Cardiac muscle cell (in vitro differentiated cells and primary cell): ENCODE results near the gene HTATIP2. TPM values are rescaled to one million over a fixed set of nuclear protein-coding genes. Genes with fewer than 3 reads are reported as not detected.

Experiments
- DNase-seq, 2 donors: peaks; one replicate each; pipeline versions ENCODE4 v3.0.0 to v3.0.0-alpha.2; 2010 to 2017; ENCODE audit warnings: low read depth in 1 of 2, low spot score in 1 of 2
- H3K27ac ChIP-seq: fragments of 200-600 bp; sonication (generic); 2 replicates; pipeline ENCODE4 v1.5.1; 2016
- H3K27me3 ChIP-seq: fragments of 200-600 bp; sonication (generic); 2 replicates; pipeline ENCODE4 v1.6.0; 2016; ENCODE audit warnings: control low read depth
- H3K36me3 ChIP-seq: fragments of 200-600 bp; sonication (generic); 2 replicates; pipeline ENCODE4 v1.5.1; 2016; ENCODE audit warnings: control low read depth
- H3K4me1 ChIP-seq: fragments of 200-600 bp; sonication (generic); 2 replicates; pipeline ENCODE4 v1.8.1; 2017; ENCODE audit warnings: low read depth, mild to moderate bottlenecking, mixed run types
- H3K4me3 ChIP-seq: fragments of 200-600 bp; sonication (generic); 2 replicates; pipeline ENCODE4 v1.5.1; 2016; ENCODE audit warnings: mild to moderate bottlenecking
- H3K9me3 ChIP-seq: fragments of 200-600 bp; sonication (generic); 2 replicates; pipeline ENCODE4 v1.5.1; 2017; ENCODE audit warnings: low read depth, mild to moderate bottlenecking, control low read depth
- polyA plus RNA-seq: library from polyadenylated mRNA; unstranded; fragments of >200 nt; fragmentation: Nextera tagmentation; extraction: Ambion mirVana; gene quantifications from 2 replicates; pipeline ENCODE4 v1.2.1, GENCODE V29; 2016
- total RNA-seq: library from RNA; depleted of rRNA; stranded (reverse); fragments of >200 nt; gene quantifications from 2 replicates; pipeline ENCODE4 v1.2.3, GENCODE V29; 2016
- TF ChIP-seq, protein P1 (sequence below): IDR thresholded peaks from 2 replicates; pipeline ENCODE4 v1.5.1; 2012; ENCODE audit warnings: low read depth, mild to moderate bottlenecking, low read length

The HTATIP2 gene
- total and polyA plus RNA-seq, 2 experiments from 2014 or later: 2.0 to 3.4 TPM

DNA sequence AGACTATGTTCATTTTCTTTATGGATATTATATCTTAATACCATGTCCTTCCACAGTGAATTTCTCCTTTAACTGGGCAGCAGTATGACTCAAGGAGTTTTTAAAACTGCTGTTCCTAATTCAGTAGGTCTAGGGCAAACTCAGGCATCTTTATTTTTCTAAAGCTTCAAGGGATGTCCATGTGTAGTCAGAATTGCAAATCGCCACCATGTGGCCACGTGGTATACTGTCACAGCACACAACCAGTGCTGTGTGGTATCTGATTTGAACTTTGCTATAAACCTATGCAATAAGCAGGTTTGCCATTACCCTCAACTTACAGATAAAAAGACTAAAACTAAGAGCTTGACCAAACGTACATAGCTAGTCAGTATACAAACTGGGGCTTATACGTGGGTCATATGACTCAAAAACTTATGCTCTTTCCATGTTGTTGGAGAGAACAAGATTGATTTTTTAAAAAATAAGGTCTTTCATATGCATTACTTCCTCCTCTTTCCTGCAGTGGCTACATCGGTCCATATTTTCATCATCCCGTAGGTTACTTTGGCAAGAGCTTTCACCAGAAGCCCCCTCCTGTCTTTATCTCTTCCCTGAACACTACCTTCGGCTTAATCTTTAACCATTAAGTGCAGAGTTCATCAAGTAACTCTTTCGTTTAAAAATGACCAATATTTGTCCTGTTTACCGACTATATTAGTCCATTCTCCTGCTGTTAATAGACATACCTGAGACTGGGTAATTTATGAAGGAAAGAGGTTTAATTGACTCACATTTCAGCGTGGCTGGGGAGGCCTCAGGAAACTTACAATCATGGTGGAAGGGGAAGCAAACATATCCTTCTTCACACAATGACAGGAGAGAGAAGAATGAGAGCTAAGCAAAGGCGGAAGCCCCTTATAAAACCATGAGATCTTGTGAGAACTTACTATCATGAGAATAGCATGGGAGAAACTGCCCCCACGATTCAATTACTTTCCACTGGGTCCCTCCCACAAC is 8.0 kb upstream of the HTATIP2 start:
- no peaks in the 10 kb centered on the region for H3K4me1 ChIP-seq
- no peak overlapping the region for H3K4me3 ChIP-seq
- TF ChIP-seq, protein P1, sequence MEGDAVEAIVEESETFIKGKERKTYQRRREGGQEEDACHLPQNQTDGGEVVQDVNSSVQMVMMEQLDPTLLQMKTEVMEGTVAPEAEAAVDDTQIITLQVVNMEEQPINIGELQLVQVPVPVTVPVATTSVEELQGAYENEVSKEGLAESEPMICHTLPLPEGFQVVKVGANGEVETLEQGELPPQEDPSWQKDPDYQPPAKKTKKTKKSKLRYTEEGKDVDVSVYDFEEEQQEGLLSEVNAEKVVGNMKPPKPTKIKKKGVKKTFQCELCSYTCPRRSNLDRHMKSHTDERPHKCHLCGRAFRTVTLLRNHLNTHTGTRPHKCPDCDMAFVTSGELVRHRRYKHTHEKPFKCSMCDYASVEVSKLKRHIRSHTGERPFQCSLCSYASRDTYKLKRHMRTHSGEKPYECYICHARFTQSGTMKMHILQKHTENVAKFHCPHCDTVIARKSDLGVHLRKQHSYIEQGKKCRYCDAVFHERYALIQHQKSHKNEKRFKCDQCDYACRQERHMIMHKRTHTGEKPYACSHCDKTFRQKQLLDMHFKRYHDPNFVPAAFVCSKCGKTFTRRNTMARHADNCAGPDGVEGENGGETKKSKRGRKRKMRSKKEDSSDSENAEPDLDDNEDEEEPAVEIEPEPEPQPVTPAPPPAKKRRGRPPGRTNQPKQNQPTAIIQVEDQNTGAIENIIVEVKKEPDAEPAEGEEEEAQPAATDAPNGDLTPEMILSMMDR: peak; percentile 70
- DNase-seq: peak; percentile 44 to 61
- H3K9me3 ChIP-seq: no peaks in the 10 kb centered on the region
- no peak overlapping the region for H3K27ac ChIP-seq
- H3K27me3 ChIP-seq: no peaks in the 10 kb centered on the region
- no peaks in the 10 kb centered on the region for H3K36me3 ChIP-seq

DNA sequence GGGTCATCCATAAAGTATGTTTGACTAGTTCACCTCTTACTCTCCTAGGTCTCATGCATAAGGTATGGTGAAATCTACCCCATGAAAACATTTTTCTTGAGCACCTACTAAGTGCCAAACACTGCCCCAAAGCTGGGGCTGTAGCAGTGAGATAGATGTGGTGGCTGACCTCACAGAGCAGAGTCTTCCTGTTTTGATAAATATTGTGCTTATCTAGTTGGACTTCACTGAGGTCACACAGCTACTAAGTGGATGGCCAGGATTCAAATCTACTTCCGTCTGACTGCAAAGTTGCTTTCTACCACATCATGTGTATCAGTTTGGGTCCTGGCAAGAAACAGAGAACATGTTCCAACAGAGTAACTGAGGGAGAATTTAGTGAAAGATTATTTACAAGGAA is 6.4 kb upstream of the HTATIP2 start:
- Histone ChIP-seq H3K27me3 (no peaks in the 10 kb centered on the region), H3K4me1 (no peaks in the 10 kb centered on the region), H3K36me3 (no peaks in the 10 kb centered on the region), H3K9me3 (no peaks in the 10 kb centered on the region), H3K4me3 (no peak overlapping the region), H3K27ac (no peak overlapping the region)
- TF ChIP-seq, protein P1: no peak
- DNase-seq: peak in 1 of 2 donors; percentile 21

DNA sequence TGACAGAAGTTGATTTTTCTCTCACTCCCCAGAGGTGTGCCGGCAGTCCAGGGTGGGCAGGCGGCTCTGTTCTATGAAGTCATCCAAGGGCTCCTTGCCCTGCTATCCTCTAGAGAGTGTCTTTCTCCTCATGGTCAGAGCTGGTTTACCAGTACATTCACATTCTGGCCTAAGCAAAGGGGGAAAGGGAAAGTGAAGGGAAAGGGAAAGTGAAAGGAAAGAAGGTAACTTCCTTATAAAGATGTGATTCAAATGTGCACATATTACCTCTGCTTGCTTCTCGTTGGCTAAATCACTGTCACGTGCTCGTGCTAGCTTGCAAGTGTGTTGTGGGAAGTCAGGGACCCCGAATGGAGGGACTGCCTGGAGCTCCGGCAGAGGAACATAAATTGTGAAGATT is 2.9 kb upstream of the HTATIP2 start:
- Histone ChIP-seq H3K27ac (no peak overlapping the region), H3K27me3 (peaks cover 19% of the 10 kb centered on the region), H3K4me3 (no peak overlapping the region), H3K36me3 (no peaks in the 10 kb centered on the region), H3K9me3 (no peaks in the 10 kb centered on the region), H3K4me1 (no peaks in the 10 kb centered on the region)
- peak in 1 of 2 donors; percentile 60 for DNase-seq
- TF ChIP-seq, protein P1: no peak

DNA sequence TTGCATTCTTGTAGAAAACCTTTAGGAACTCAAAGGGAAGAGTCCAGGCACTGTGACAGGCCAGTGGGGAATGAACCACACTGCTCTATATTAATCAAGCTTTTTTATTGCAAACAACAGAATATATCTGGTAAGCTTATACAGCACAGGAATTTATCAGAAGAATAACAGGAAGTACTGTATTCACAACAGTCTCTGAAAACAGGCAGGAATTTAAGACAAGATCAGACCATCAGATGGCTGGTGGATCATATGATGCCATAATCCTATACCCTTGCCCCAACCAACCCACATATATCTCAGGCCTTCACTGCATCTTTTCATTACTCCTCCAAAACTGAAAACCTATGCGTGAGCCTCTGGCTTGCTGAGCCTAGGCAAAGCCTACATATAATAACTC is 1.0 kb upstream of the HTATIP2 start:
- Histone ChIP-seq H3K4me1 (no peaks in the 10 kb centered on the region), H3K4me3 (no peak overlapping the region), H3K27me3 (peaks cover 19% of the 10 kb centered on the region), H3K36me3 (no peaks in the 10 kb centered on the region), H3K9me3 (no peaks in the 10 kb centered on the region), H3K27ac (no peak overlapping the region)
- DNase-seq: no peak
- TF ChIP-seq, protein P1: no peak

DNA sequence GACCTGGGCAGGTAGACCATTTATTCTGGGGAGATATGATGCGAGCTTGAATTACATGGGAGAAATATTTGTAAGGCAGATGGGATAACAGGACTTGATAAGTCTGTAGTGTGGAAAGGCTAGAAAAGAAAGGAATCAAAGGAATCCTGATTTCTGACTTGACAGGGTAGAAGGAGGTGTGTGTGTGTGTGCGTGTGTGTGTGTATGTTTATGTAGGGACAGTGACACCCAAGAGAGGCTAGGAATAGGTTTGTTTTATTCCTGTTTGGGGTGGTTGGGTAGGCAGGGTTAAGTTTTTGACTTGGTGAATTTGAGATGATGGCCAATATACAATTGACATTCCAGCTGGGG is 390 bp upstream of the HTATIP2 start:
- TF ChIP-seq, protein P1: no peak
- H3K27ac ChIP-seq: no peak overlapping the region
- H3K36me3 ChIP-seq: no peaks in the 10 kb centered on the region
- H3K4me3 ChIP-seq: peak overlapping the region; percentile 24
- no peak for DNase-seq
- H3K27me3 ChIP-seq: peaks cover 19% of the 10 kb centered on the region
- no peaks in the 10 kb centered on the region for H3K4me1 ChIP-seq
- H3K9me3 ChIP-seq: no peaks in the 10 kb centered on the region
